ENCODE results near the gene GALR3. TPM values are rescaled to one million over a fixed set of nuclear protein-coding genes. Genes with fewer than 3 reads are reported as not detected.

The GALR3 gene
- polyA plus RNA-seq, 12 donors = not detected

DNA sequence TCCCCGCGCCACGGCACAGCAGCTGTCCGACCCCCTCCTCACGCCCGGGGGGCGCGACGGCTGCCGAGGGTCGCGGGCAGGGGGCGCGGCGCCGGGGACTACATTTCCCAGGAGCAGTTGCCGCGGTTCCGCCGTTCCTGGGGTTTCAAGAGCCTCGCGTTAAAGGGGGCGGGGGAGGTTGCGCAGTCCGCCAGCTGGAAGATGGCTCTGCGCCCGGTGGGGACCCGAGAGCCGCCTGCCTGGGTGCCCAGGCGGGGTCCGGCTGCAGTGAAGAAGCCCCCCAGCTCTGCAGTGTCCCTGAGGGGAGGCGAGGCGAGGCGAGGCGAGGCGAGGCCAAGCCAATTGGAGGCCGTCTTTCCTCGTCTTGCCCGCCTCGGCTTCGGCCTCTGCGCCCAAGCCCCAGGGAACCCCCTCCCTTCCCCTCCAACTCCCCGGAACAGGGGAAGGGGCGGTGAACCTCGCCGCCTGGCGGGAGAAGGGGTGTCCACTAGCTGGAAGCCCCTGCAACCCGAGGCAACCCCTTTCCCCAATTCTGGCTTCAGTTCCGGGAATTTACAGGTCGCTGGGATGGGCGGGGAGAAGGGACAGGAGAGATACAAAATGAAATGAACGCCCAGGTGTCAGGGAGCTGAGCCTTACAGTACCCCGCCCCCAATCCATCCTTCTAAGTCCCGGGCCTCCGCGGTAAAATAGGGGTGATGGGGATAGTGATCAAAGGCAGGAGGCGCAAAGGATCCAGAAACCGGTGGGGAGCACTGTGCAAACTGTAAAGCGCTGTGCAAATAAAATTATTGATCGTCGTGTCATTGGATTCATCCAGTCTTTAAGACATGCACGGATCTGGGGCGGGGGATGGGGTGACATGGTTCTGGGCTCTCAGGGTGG, 20.6 kb upstream of the GALR3 start:
- DNase-seq = no peak

DNA sequence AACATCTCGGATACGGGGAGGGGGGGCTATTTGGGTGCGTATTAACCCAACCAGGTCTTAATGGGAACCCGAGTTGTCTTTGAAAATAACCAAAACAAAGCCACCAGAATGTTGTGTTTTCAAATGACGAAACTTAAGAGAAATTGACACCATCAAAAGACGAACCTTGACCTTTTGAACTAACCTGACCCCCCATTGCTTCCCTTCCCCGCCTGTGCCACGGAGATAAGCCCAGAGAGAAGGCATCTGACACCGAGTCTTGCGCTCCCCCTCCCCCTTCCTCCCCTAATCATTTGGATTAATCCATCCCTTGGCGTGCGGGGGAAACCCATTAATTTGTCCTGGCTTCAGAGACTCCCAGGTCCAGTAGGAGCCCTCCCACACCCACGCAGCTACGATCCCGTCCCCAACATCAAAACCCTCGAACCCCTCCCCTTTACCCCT, 20.0 kb upstream of the GALR3 start:
- DNase-seq = no peak

DNA sequence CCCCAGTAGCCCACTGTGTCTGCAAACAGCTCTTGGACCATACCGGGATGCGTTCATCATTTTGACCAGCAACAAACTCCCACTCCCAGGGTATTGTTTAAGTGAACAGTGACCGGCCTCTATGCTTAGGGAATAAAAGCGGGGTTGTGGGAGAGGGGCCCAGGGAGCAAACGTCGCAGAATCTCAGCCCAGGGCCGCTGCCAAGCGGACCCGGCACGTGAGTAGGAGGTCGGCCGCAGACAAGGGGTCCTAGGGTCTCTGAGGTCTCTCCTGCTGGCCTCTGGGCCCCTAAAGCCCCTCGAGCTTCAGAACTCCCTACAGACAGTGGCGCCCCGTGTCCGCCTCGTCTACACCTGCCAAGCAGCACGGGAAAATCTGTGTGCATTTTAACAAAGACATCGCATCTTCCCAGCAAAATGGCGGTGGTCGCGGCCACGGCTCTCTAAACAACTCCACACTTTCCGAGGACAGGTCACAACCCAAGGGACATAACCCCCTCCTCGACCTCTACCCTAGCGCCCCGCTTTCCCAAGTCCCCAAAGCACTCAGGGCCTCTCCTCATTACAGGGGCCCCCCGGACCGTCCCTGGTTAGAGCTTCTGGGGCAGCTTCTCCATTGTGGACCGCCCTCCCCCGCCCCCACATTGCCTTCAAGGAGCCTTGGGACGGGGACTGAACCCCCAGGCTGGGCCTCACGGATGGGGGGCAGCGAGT, 19.4 kb upstream of the GALR3 start:
- DNase-seq = no peak

DNA sequence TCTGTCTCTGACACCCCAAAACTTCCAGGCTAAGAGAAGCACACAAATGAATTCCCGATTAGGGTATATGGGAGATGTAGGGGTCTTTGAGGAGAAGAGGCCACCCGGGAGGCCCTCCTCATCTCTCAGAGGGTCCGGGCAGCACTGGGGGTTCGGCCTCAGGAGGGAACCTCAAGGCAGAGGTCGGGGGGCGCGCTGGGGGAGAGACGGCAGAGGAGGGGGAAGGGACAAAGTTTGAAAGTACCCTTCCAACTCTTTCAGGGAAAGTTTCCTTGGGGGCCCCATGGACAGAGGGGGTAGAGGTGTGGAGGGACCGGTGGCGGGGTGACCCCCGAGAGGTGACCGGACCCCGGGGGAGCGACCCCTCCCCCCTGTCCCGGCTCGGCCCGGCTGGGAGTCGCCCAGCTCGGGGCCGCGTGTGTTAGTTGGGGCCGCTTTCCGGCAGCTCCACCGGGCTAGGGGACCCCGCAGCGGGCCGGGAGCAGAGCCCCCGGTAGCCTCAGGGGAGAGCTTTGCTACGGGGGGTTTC, 18.8 kb upstream of the GALR3 start:
- no peak for DNase-seq

DNA sequence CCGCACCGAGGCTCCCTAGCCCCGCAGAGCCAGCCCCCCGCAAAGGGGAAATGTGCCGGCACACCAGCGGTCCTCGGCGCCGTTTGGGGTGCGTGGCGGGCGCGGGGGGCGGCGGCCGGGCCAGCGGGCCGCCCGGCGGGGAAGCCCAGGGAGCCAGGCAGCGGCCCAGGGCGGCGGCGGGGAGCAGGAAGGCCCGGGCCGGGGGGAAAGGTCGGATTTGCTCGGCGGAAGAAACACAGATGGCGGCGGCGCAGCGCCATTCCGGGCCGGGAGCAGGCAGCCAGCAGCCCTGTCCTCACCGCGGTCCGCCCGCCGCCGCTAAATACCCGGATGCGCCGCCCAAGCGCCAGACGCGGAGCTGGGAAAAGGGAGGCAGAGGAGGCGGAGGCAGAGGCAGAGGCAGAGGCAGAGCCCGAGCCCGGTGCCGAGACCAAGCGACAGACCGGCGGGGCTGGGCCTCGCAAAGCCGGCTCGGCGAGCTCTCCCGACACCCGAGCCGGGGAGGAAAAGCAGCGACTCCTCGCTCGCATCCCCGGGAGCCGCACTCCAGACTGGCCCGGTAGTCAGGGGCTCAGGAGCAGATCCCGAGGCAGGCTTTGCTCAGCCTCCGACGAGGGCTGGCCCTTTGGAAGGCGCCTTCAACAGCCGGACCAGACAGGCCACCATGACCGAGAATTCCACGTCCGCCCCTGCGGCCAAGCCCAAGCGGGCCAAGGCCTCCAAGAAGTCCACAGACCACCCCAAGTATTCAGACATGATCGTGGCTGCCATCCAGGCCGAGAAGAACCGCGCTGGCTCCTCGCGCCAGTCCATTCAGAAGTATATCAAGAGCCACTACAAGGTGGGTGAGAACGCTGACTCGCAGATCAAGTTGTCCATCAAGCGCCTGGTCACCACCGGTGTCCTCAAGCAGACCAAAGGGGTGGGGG, 18.0 kb upstream of the GALR3 start:
- peak; percentile 93 for DNase-seq

DNA sequence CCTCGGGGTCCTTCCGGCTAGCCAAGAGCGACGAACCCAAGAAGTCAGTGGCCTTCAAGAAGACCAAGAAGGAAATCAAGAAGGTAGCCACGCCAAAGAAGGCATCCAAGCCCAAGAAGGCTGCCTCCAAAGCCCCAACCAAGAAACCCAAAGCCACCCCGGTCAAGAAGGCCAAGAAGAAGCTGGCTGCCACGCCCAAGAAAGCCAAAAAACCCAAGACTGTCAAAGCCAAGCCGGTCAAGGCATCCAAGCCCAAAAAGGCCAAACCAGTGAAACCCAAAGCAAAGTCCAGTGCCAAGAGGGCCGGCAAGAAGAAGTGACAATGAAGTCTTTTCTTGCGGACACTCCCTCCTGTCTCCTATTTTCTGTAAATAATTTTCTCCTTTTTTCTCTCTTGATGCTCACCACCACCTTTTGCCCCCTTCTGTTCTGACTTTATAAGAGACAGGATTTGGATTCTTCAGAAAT, 17.3 kb upstream of the GALR3 start:
- no peak for DNase-seq

DNA sequence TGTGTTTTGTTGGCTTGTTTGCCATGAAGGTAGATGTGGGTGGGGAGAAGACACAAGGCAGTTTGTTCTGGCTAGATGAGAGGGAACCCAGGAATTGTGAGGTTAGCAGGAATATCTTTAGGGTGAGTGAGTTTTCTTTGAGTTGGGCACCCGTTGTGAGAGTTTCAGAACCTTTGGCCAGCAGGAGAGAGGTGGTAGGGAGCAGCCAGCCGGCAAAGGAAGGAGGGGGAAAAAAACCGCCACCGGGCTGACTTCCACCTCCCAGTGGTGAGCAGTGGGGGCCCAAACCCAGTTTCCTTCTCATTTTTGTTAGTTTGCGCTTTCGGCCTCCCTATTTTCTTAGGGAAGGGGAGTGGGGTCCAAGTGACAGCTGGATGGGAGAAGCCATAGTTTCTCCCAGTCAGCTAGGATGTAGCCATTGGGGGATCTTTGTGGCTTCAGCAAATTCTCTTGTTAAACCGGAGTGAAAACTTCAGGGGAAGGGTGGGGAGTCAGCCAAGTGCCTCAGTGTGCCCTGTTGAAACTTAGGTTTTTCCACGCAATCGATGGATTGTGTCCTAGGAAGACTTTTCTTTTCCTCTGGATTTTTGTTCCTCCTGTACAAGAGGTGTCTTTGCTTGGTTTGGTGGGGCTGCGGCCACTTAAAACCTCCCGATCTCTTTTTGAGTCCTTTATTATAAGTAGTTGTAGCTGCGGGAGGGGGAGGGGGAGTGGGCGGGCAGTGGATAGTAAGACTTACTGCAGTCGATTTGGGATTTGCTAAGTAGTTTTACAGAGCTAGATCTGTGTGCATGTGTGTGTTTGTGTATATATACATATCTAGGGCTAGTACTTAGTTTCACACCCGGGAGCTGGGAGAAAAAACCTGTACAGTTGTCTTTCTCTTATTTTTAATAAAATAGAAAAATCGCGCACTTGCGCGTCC, 16.5 kb upstream of the GALR3 start:
- DNase-seq = no peak

DNA sequence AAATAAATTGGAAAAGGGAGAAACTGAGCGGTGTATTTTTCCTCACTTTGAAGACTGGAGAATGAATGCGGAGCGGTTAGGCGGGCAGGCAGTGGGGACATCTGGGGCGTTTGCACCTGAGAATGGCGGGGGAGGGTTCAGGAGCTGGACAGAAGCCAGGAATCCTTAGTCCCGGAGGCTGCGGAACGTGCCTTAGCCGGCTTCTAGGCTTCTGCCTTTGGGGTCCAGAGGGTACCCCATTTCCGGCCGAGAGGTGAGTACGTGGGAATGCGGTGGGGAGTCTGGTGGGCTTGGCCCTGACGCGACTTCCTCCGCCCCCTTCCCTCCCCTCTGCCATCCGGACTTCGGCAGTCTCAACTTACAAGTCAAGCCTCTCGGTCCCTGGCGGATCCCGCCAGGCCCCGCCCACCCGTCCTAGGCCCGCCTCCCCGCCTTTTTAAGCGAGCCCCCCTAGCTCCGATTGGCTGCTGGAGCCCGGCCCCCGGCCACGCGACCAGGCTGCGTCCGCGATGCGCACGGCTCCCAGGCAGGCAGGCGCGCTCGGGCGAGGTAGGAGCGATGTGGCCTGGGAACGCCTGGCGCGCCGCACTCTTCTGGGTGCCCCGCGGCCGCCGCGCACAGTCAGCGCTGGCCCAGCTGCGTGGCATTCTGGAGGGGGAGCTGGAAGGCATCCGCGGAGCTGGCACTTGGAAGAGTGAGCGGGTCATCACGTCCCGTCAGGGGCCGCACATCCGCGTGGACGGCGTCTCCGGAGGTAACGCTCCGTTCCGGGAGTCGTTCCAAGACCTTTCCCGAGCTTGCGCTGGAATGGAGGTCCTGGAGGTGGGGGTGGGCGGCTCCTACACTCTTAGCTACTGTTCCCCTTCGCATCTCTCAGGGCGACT, 15.5 kb upstream of the GALR3 start, which contains the start of gene GCAT:
Gene GCAT, plus strand, starts transcription at position 525 of the 884 bp plus-strand sequence. Its CDS starts 34 bp downstream, at position 559.
- DNase-seq = peak; percentile 96

DNA sequence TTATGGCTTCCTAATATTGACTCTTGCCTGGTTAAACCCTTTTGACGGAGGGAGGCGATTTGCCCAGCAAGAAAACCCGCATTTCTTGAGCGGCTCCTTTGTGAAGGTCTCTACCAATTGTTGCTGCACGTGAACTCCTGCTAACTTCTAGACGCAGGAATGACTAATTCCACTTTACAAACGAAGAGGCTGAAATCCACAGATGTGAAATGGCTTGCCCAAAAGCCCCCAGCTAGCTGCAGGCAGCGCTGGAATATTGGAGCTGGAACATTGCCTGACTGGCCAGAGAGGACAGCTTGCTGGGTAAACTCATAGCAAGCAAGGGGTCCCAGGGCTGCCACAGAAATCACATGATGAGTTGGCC, 14.9 kb upstream of the GALR3 start:
- no peak for DNase-seq

DNA sequence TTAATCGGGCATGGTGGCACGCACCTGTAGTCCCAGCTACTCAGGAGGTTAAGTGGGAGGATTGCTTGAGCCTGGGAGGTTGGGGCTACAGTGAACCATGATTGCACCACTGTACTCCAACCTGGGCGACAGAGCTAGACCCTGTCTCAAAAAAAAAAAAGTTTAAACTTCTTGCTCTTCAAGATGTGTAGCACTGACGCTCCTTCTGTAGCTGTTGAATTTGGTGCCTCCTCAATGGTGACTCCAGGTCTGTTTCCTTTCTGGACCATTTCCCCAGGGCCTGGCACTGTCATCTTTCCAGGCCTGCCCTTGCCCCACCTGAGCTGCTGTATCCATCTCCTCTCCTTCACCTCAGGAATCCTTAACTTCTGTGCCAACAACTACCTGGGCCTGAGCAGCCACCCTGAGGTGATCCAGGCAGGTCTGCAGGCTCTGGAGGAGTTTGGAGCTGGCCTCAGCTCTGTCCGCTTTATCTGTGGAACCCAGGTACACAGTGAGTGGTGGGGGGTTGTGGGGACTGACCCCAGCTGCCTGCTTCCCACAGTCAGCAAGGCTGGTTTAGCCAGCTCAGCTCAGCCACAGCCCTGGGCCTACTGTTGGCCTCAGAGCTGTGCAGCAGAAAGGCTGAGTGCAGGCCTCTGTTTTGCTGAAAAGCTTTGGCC, 13.4 kb upstream of the GALR3 start:
- no peak for DNase-seq

DNA sequence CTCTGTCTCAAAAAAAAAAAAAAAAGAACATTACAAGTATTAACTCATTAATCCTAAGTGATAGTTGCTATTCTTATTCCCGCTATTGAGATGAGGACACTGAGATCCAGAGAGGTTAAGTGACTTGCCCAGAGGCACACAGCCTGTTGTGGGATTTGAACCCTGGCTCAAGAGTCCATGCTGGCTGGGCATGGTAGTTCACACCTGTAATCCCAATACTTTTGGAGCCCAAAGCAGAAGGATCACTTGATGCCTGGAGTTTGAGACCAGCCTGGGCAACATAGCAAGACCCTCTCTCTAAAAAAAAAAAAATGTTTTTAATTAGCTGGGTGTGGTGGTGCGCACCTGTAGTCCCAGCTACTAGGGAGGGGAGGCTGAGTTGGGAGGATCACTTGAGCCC, 11.3 kb upstream of the GALR3 start:
- DNase-seq = no peak

DNA sequence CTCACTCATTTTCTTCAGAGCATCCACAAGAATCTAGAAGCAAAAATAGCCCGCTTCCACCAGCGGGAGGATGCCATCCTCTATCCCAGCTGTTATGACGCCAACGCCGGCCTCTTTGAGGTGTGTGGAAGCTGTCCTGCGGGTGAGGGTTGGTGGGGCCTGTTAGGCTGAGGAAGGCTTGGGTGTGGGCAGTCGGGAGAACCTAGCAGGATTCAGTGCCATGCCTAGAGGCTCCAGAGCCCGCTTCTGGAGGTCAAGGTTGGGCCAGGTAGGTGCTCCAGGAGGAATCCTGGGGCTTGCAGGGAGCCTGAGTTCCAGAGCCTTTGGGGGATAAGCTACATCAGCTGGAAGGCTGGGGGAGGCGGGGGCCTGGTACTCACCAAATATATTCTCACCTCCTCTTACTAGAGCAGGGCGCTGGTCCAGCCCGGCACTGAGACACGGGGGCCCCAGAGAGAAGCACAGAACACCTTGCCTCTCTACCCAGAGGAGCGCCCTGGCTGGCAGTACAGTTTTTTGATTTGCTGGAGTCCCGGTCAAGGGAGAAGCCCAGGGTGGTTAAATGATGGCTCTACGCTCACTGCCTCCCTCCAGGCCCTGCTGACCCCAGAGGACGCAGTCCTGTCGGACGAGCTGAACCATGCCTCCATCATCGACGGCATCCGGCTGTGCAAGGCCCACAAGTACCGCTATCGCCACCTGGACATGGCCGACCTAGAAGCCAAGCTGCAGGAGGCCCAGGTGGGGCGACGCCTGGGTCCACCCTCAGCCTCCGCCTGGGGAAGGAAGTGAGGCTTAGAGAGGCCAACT, 10.1 kb upstream of the GALR3 start:
- no peak for DNase-seq

DNA sequence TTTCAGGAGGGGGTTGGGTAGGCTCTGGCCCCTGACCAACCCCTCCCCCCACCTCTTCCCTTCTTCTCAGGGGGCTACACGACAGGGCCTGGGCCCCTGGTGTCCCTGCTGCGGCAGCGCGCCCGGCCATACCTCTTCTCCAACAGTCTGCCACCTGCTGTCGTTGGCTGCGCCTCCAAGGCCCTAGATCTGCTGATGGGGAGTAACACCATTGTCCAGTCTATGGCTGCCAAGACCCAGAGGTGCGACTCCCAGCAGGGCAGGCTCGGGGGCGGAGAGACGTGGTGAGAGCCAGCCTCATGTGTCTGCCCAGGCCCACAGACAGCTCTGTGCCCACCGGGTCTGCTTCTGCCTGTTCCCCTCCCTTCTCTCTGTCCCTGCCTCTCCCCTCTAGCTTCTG, 7.6 kb upstream of the GALR3 start:
- DNase-seq = no peak

DNA sequence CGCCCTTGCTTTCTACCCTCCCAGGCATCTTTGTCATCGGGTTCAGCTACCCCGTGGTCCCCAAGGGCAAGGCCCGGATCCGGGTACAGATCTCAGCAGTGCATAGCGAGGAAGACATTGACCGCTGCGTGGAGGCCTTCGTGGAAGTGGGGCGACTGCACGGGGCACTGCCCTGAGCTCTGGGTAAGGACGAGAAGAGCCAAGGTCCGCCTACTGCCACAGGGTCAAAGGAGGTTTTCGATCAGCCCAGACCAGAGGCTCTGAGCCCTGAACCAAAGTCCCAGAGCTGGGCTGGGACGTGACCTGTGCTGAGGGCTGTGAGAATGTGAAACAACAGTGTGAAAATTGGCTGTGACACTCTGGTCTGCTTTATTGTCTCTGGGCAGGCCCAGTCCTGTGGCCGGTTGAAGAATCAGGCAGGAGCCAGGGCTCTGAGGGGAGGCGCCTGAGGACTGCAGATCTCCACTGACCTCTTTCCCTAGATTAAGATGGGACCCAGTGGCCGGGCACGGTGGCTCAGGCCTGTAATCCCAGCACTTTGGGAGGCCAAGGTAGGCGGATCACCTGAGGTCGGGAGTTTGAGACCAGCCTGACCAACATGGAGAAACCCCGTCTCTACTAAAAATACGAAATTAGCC, 6.5 kb upstream of the GALR3 start:
- no peak for DNase-seq

DNA sequence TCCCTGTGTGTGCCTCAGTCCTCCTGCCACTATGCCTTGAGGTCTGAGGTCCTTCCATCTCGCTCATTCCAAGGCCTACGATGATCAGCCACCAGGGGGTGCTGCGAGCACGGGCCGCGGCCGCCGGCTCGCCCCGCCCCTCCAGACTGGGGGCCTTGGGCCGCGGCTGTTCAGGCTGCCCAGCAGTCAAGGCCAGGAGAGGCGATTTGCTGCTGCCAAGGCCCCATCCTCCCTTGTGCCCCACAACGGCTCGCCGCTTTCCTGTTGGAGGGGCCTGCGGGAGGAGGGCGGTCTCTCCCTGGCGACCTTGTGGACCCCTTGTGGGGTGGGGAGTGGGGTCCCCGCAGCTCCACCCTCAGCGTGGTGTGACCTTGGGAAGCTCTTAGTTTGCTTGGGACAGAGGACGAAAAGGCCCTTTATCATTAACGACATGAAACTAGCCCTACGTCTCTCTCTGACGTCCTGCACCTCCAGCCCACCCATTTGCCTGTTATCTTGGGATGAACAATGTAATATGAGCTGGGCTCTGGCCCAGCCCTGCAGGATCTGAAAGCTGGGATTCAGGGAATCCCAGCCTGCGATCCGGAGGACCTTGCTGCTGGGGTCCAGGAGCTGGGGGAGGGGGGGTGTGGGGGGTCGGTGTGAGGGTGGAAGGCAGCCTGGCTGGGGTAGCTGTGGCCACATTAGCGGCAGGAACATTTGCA, 5.3 kb upstream of the GALR3 start:
- peak; percentile 85 for DNase-seq

DNA sequence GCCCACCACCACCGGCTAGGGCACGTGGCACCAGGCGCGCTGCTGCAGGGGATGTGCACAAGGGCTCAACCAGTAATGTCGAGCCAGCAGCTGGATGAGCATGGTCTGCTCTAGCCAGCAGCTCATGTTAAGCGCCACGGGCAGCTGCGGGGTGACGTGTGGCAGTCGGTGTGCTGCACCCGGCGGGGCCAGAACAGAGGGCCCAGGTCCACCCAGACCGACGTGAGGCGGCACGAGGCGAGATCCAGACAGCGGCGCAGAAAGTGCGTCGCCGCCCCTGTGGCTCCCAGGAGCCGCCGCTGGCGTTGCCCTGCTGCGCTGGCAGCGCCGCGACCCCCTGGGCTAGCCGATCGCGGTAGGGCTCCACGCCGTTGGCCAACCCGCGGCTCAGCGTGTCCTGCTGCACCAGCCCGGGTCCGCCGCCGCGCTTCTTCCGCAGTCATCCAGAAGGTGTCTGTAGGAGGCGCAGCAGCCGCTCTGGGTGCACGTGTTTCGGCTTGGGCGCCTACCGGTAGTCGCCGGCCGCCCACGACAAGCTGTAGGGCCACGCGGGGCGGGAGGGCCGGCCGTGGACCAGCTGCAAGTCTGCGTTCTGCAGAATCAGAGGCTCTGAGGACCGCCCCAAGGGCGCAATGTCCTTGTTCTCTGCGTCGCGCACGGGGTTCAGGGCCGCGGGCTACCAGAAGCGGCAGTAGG, 4.6 kb upstream of the GALR3 start:
- peak; percentile 28 for DNase-seq

Data from muscle of arm (tissue), 12 donors.